ENCODE data around the gene ITM2C.

Gene ITM2C

GRCh38 chr2:230877116-230877758 lies 12.5 kb downstream of the ITM2C start:
- Histone ChIP-seq H2BK15ac (ENCODE audit: low read length) (no peak overlapping the region), H3K27ac (replicated peaks; ENCODE audit: low read length) (no peak overlapping the region), H3K18ac (ENCODE audit: low read length) (no peak overlapping the region), H4K8ac (ENCODE audit: low read depth, low read length) (no peak overlapping the region), H3K14ac (ENCODE audit: low read length) (no peak overlapping the region), H3K27me3 (ENCODE audit: control insufficient read depth in 3 of 3, insufficient read depth in 3 of 3, low read depth in 1 of 3, low read length in 3 of 3) (no peaks in the 10 kb centered on the region), H2AFZ (ENCODE audit: low read length) (no peak overlapping the region), H2BK12ac (ENCODE audit: low read length) (no peak overlapping the region), H3K36me3 (replicated peaks in 1 of 2; ENCODE audit: control insufficient read depth in 2 of 2, insufficient read depth in 2 of 2, low read length in 2 of 2) (peaks cover 42 to 78% of the 10 kb centered on the region in 2 donors), H3K4me2 (ENCODE audit: insufficient read depth, low read length, poor library complexity, severe bottlenecking) (no peak overlapping the region), H2BK5ac (ENCODE audit: low read length) (no peak overlapping the region), H3K79me1 (ENCODE audit: low read depth, low read length) (peaks cover 6% of the 10 kb centered on the region), H2BK120ac (ENCODE audit: low read depth, low read length) (no peak overlapping the region), H3K4me1 (ENCODE audit: control insufficient read depth in 2 of 2, insufficient read depth in 1 of 2, low read depth in 1 of 2, low read length in 2 of 2) (peaks cover 0 to 12% of the 10 kb centered on the region in 2 donors), H3K23ac (ENCODE audit: low read depth, low read length, poor library complexity) (peak overlapping the region; percentile 48), H3K9me3 (replicated peaks in 1 of 2; ENCODE audit: control insufficient read depth in 2 of 2, insufficient read depth in 1 of 2, low read depth in 1 of 2, low read length in 2 of 2) (no peaks in the 10 kb centered on the region), H3K9ac (ENCODE audit: low read depth, low read length, poor library complexity) (no peak overlapping the region), H3K4ac (ENCODE audit: low read length) (no peak overlapping the region), H3K4me3 (ENCODE audit: low read length in 2 of 2) (no peak overlapping the region), H4K91ac (ENCODE audit: low read depth, low read length, poor library complexity) (no peak overlapping the region), H2AK5ac (ENCODE audit: low read depth, low read length) (no peak overlapping the region)
- no peak for DNase-seq (ENCODE audit: low spot score)
- WGBS, 2 donors (ENCODE audit: extremely low coverage in 2 of 2, insufficient read length in 2 of 2, insufficient replicate concordance in 1 of 2), result no CpG with 5 or more reads among the region's 27 CpGs

GRCh38 chr2:230877759-230878598 lies 13.2 kb downstream of the ITM2C start:
- H3K9ac ChIP-seq (ENCODE audit: low read depth, low read length, poor library complexity), result no peak overlapping the region
- no peak overlapping the region for H3K27ac ChIP-seq (replicated peaks; ENCODE audit: low read length)
- H3K4ac ChIP-seq (ENCODE audit: low read length), result no peak overlapping the region
- H3K36me3 ChIP-seq (replicated peaks in 1 of 2; ENCODE audit: control insufficient read depth in 2 of 2, insufficient read depth in 2 of 2, low read length in 2 of 2), result peaks cover 42 to 71% of the 10 kb centered on the region in 2 donors
- H3K4me1 ChIP-seq (ENCODE audit: control insufficient read depth in 2 of 2, insufficient read depth in 1 of 2, low read depth in 1 of 2, low read length in 2 of 2), result peaks cover 0 to 10% of the 10 kb centered on the region in 2 donors
- H3K4me3 ChIP-seq (ENCODE audit: low read length in 2 of 2), result no peak overlapping the region
- H3K14ac ChIP-seq (ENCODE audit: low read length), result no peak overlapping the region
- no CpG with 5 or more reads among the region's 20 CpGs for WGBS, 2 donors (ENCODE audit: extremely low coverage in 2 of 2, insufficient read length in 2 of 2, insufficient replicate concordance in 1 of 2)
- no peaks in the 10 kb centered on the region for H3K27me3 ChIP-seq (ENCODE audit: control insufficient read depth in 3 of 3, insufficient read depth in 3 of 3, low read depth in 1 of 3, low read length in 3 of 3)
- H2AK5ac ChIP-seq (ENCODE audit: low read depth, low read length), result no peak overlapping the region
- H3K23ac ChIP-seq (ENCODE audit: low read depth, low read length, poor library complexity), result no peak overlapping the region
- no peak overlapping the region for H2BK5ac ChIP-seq (ENCODE audit: low read length)
- no peak overlapping the region for H2AFZ ChIP-seq (ENCODE audit: low read length)
- H2BK120ac ChIP-seq (ENCODE audit: low read depth, low read length), result no peak overlapping the region
- H2BK15ac ChIP-seq (ENCODE audit: low read length), result no peak overlapping the region
- no peak overlapping the region for H4K8ac ChIP-seq (ENCODE audit: low read depth, low read length)
- no peak for DNase-seq (ENCODE audit: low spot score)
- H3K18ac ChIP-seq (ENCODE audit: low read length), result no peak overlapping the region
- peaks cover 6% of the 10 kb centered on the region for H3K79me1 ChIP-seq (ENCODE audit: low read depth, low read length)
- H3K9me3 ChIP-seq (replicated peaks in 1 of 2; ENCODE audit: control insufficient read depth in 2 of 2, insufficient read depth in 1 of 2, low read depth in 1 of 2, low read length in 2 of 2), result no peaks in the 10 kb centered on the region
- no peak overlapping the region for H3K4me2 ChIP-seq (ENCODE audit: insufficient read depth, low read length, poor library complexity, severe bottlenecking)
- H4K91ac ChIP-seq (ENCODE audit: low read depth, low read length, poor library complexity), result no peak overlapping the region
- H2BK12ac ChIP-seq (ENCODE audit: low read length), result no peak overlapping the region

- H3K4me2 ChIP-seq (ENCODE audit: insufficient read depth, low read length, poor library complexity, severe bottlenecking), result no peak overlapping the region
- H3K79me1 ChIP-seq (ENCODE audit: low read depth, low read length), result peaks cover 6% of the 10 kb centered on the region
- no peak overlapping the region for H3K27ac ChIP-seq (replicated peaks; ENCODE audit: low read length)
- no peak overlapping the region for H2BK5ac ChIP-seq (ENCODE audit: low read length)
- H3K14ac ChIP-seq (ENCODE audit: low read length), result no peak overlapping the region
- no CpG with 5 or more reads among the region's 10 CpGs for WGBS, 2 donors (ENCODE audit: extremely low coverage in 2 of 2, insufficient read length in 2 of 2, insufficient replicate concordance in 1 of 2)
- no peak overlapping the region for H2BK120ac ChIP-seq (ENCODE audit: low read depth, low read length)
- no peak overlapping the region for H3K4ac ChIP-seq (ENCODE audit: low read length)
- no peak overlapping the region for H3K23ac ChIP-seq (ENCODE audit: low read depth, low read length, poor library complexity)
- no peak for DNase-seq (ENCODE audit: low spot score)
- H2BK12ac ChIP-seq (ENCODE audit: low read length), result no peak overlapping the region
- peaks cover 42 to 65% of the 10 kb centered on the region in 2 donors for H3K36me3 ChIP-seq (replicated peaks in 1 of 2; ENCODE audit: control insufficient read depth in 2 of 2, insufficient read depth in 2 of 2, low read length in 2 of 2)
- H2AFZ ChIP-seq (ENCODE audit: low read length), result no peak overlapping the region
- no peak overlapping the region for H4K91ac ChIP-seq (ENCODE audit: low read depth, low read length, poor library complexity)
- no peak overlapping the region for H2AK5ac ChIP-seq (ENCODE audit: low read depth, low read length)
- peak overlapping the region; percentile 44 for H3K9ac ChIP-seq (ENCODE audit: low read depth, low read length, poor library complexity)
- no peaks in the 10 kb centered on the region for H3K9me3 ChIP-seq (replicated peaks in 1 of 2; ENCODE audit: control insufficient read depth in 2 of 2, insufficient read depth in 1 of 2, low read depth in 1 of 2, low read length in 2 of 2)
- no peak overlapping the region for H3K4me3 ChIP-seq (ENCODE audit: low read length in 2 of 2)
- no peak overlapping the region for H4K8ac ChIP-seq (ENCODE audit: low read depth, low read length)
- peaks cover 0 to 10% of the 10 kb centered on the region in 2 donors for H3K4me1 ChIP-seq (ENCODE audit: control insufficient read depth in 2 of 2, insufficient read depth in 1 of 2, low read depth in 1 of 2, low read length in 2 of 2)
- H2BK15ac ChIP-seq (ENCODE audit: low read length), result no peak overlapping the region
- no peaks in the 10 kb centered on the region for H3K27me3 ChIP-seq (ENCODE audit: control insufficient read depth in 3 of 3, insufficient read depth in 3 of 3, low read depth in 1 of 3, low read length in 3 of 3)
- H3K18ac ChIP-seq (ENCODE audit: low read length), result peak overlapping the region; percentile 27
Observed at GRCh38 chr2:230878599-230879188, 14.0 kb downstream of the ITM2C start.
